K562 (cell line): ENCODE data around the gene CHD3. TPM values are rescaled to one million over a fixed set of nuclear protein-coding genes. Genes with fewer than 3 reads are reported as not detected.

Experiments
- ATF7 ChIP-seq: fragments of 450-650 bp; IDR thresholded peaks from 2 replicates; pipeline ENCODE4 v1.7.1; 2014; ENCODE audit warnings: mild to moderate bottlenecking, moderate library complexity
- BHLHE40 ChIP-seq: IDR thresholded peaks from 2 replicates; pipeline ENCODE4 v1.6.1; 2011; ENCODE audit warnings: low read length, improper control_type of control experiment
- CCAR2 ChIP-seq: fragments of 200-400 bp; formaldehyde crosslinking; IDR thresholded peaks from 2 replicates; pipeline ENCODE4 v1.6.1; 2017; ENCODE audit warnings: mild to moderate bottlenecking, low read depth, low read length
- EP300 ChIP-seq: IDR thresholded peaks from 2 replicates; pipeline ENCODE4 v1.6.1; 2012; ENCODE audit warnings: low read length, improper control_type of control experiment
- ESRRA ChIP-seq: fragments of 450-650 bp; IDR thresholded peaks from 2 replicates; pipeline ENCODE4 v1.6.1; 2014; ENCODE audit warnings: low read depth, mild to moderate bottlenecking, moderate library complexity, borderline replicate concordance
- FOXA3 ChIP-seq, 2 experiments: fragments of 450-650 bp in 1 of 2; sonication (generic) in 1 of 2; formaldehyde crosslinking; IDR thresholded peaks in 1 of 2; conservative IDR thresholded peaks in 1 of 2; 2 replicates each; pipeline versions ENCODE4 v1.4.0 to v1.8.0; 2020 to 2022; ENCODE audit warnings: mild to moderate bottlenecking in 2 of 2, missing genetic modification reagents in 1 of 2
- GTF2F1 ChIP-seq: IDR thresholded peaks from 2 replicates; pipeline ENCODE4 v1.6.1; 2011; ENCODE audit warnings: low read depth, low read length, improper control_type of control experiment
- HCFC1 ChIP-seq: IDR thresholded peaks from 2 replicates; pipeline ENCODE4 v1.6.1; 2012; ENCODE audit warnings: low read depth, low read length, improper control_type of control experiment
- KAT2B ChIP-seq: IDR thresholded peaks from one replicate; pipeline ENCODE4 v1.6.1; 2012; ENCODE audit warnings: low read depth, mild to moderate bottlenecking, control low read depth, inconsistent platforms, low read length, moderate library complexity
- MCM5 ChIP-seq: fragments of 450-650 bp; IDR thresholded peaks from 2 replicates; pipeline ENCODE4 v1.6.1; 2016; ENCODE audit warnings: low read depth
- OTX1 ChIP-seq: fragments of 450-650 bp; formaldehyde crosslinking; IDR thresholded peaks from 2 replicates; pipeline ENCODE4 v1.4.0; 2022; ENCODE audit warnings: mild to moderate bottlenecking
- PCBP1 ChIP-seq: fragments of 200-400 bp; formaldehyde crosslinking; IDR thresholded peaks from 2 replicates; pipeline ENCODE4 v1.6.1; 2018; ENCODE audit warnings: mild to moderate bottlenecking, low read depth, low read length; ENCODE audit not compliant: poor library complexity, severe bottlenecking
- POLR2G ChIP-seq: fragments of 200-400 bp; formaldehyde crosslinking; IDR thresholded peaks from 2 replicates; pipeline ENCODE4 v1.6.1; 2017; ENCODE audit warnings: low read depth, mild to moderate bottlenecking, antibody characterized with exemption, low read length, moderate library complexity
- POU5F1 ChIP-seq: fragments of 150-350 bp; IDR thresholded peaks from 2 replicates; pipeline ENCODE4 v1.6.1; 2014; ENCODE audit warnings: borderline replicate concordance, low read length, low read depth, mild to moderate bottlenecking; ENCODE audit not compliant: partially characterized antibody
- RAD51 ChIP-seq: fragments of 450-650 bp; IDR thresholded peaks from 2 replicates; pipeline ENCODE4 v1.7.1; 2016; ENCODE audit warnings: low read depth, mild to moderate bottlenecking, borderline replicate concordance
- RCOR1 ChIP-seq, 2 experiments: IDR thresholded peaks; 2 replicates each; pipeline ENCODE4 v1.6.1; 2012; ENCODE audit warnings: low read depth in 2 of 2, low read length in 2 of 2, borderline replicate concordance in 1 of 2, improper control_type of control experiment in 1 of 2
- SIN3B ChIP-seq: fragments of 450-650 bp; IDR thresholded peaks from 2 replicates; pipeline ENCODE4 v1.6.1; 2017; ENCODE audit warnings: low read depth, mild to moderate bottlenecking, moderate library complexity
- TEAD4 ChIP-seq, 2 experiments: sonication (generic) in 1 of 2; formaldehyde crosslinking in 1 of 2; IDR thresholded peaks; 2 replicates each; pipeline versions ENCODE4 v1.6.1 to v1.8.0; 2012 to 2022; ENCODE audit warnings: borderline replicate concordance in 1 of 2, inconsistent platforms in 1 of 2, low read length in 1 of 2, mild to moderate bottlenecking in 1 of 2, missing genetic modification reagents in 1 of 2
- ZNF583 ChIP-seq: fragments of 250-450 bp; sonication (Bioruptor Pico); IDR thresholded peaks from 2 replicates; pipeline ENCODE4 v1.4.0; 2020
- polyA plus RNA-seq, 8 experiments: library from polyadenylated mRNA; depleted of rRNA in 4 of 8; stranded (reverse) in 5 of 8; unstranded in 3 of 8; fragments of >200 nt; fragmentation: Nextera tagmentation in 2 of 8; fragmentation: Illumina TruSeq in 1 of 8; extraction: Ambion mirVana in 2 of 8; extraction: Trizol in 1 of 8; gene quantifications; 2 replicates each; pipeline versions ENCODE4 v1.2.1 to v1.2.3, GENCODE V29; 2011 to 2014; ENCODE audit warnings: inconsistent platforms in 1 of 8, missing spikeins in 1 of 8
- total RNA-seq, 7 experiments: library from RNA; depleted of rRNA in 6 of 7; stranded (reverse); fragments of >200 nt in 6 of 7; fragmentation: Illumina TruSeq in 2 of 7; extraction: Trizol in 2 of 7; gene quantifications; 2 replicates each; pipeline versions ENCODE4 v1.2.1 to v1.2.3, GENCODE V29; 2011 to 2021; ENCODE audit warnings: low replicate concordance in 1 of 7
- TF ChIP-seq, protein P1 (sequence below): fragments of 450-650 bp; IDR thresholded peaks from 2 replicates; pipeline ENCODE4 v1.6.1; 2016; ENCODE audit warnings: antibody characterized with exemption
- TF ChIP-seq, protein P2 (sequence below): sonication (generic); formaldehyde crosslinking; IDR thresholded peaks from 2 replicates; pipeline ENCODE4 v1.8.0; 2022; ENCODE audit warnings: mild to moderate bottlenecking, missing genetic modification reagents
- TF ChIP-seq, protein P3 (sequence below), 2 experiments: fragments of 450-650 bp; IDR thresholded peaks; 2 replicates each; pipeline ENCODE4 v1.6.1; 2016
- TF ChIP-seq, protein P4 (sequence below): fragments of 250-450 bp; sonication (Bioruptor Pico); IDR thresholded peaks from 2 replicates; pipeline ENCODE4 v1.4.0; 2020

The CHD3 gene
- total and polyA plus RNA-seq, 9 of the 15 experiments (the other 6 are each of a cell fraction or from before 2014, with no cell fraction given), result 0.39 to 38.2 (median 21.2) TPM

DNA sequence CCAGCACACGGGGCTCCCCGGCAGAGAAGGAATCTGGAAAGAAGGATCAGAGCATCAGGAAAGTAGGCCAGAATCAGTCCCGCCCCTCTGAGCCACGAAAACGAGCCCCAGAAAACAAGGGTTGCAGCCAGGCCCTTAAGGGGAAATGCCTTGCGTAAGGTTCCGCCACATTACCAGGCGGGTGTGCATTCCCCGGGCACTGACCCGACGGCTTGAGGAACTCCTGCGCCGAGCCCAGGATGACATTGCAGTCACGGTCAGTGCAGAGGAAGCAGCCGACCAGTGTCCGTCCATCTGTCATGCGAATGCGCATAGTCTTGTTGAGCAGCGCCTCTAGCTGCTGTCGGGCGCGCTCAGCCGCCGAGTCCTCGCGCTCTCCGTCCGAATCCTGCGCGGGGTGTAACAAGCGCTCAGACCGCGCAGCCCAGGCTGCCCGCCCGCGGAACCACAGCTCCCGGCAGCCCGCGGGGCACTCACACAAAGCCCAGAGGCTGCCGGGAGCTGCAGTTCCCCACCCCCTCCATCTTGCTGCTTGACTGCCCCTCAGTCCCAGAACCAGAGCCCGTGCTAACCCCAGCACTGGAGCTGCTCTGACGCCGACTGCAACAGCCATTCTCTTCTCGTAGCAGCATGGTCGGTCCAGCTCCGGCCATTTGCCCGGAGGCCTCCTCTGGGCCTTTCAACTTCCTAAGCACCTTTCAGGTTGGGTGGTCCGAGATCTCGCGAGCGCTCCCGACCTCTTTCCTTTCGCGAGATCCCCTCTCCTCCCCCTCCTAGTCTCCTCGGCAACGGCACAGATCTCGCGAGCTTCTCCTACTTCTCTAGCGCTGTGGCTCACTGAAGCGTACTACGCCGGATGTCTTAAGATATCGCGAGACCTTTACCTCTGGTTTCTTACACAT lies 31.5 kb upstream of the CHD3 start, which contains the start of gene NAA38 (continued):
- TF ChIP-seq, protein P1, sequence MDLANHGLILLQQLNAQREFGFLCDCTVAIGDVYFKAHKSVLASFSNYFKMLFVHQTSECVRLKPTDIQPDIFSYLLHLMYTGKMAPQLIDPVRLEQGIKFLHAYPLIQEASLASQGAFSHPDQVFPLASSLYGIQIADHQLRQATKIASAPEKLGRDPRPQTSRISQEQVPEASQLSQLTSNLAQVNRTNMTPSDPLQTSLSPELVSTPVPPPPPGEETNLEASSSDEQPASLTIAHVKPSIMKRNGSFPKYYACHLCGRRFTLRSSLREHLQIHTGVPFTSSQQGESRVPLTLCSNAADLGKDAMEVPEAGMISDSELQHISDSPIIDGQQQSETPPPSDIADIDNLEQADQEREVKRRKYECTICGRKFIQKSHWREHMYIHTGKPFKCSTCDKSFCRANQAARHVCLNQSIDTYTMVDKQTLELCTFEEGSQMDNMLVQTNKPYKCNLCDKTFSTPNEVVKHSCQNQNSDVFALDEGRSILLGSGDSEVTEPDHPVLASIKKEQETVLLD, result peak; percentile 54; the same call in 1 of the 2 replicates
- no peak for TF ChIP-seq ZNF583
- no peak for TF ChIP-seq EP300
- TF ChIP-seq OTX1 (CRISPR knock-in tag), result no peak
- peak in 1 of 2 experiments; percentile 47; a peak in 1 of 4 replicates for TF ChIP-seq RCOR1 (IDR thresholded peaks at IDR 0.05; ENCODE audit: borderline replicate concordance in 1 of 2, low read depth in 2 of 2, low read length in 2 of 2)
- TF ChIP-seq HCFC1, result peak; percentile 95
- TF ChIP-seq RAD51, result no peak
- TF ChIP-seq, protein P2, sequence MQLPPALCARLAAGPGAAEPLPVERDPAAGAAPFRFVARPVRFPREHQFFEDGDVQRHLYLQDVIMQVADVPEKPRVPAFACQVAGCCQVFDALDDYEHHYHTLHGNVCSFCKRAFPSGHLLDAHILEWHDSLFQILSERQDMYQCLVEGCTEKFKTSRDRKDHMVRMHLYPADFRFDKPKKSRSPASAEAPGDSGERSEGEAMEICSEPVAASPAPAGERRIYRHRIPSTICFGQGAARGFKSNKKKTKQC (CRISPR knock-in tag), result peak; percentile 85; the same call in 1 of the 2 replicates
- TF ChIP-seq GTF2F1, result no peak
- TF ChIP-seq CCAR2, result no peak
- TF ChIP-seq TEAD4 (IDR thresholded peaks at IDR 0.05; ENCODE audit: low read length), result peak; percentile 20; the same call in 1 of the 2 replicates
- TF ChIP-seq TEAD4 (CRISPR knock-in tag; IDR thresholded peaks at IDR 0.05; ENCODE audit: borderline replicate concordance), result no peak
- TF ChIP-seq FOXA3 (CRISPR knock-in tag; conservative IDR thresholded peaks at IDR 0.05 in 1 of 2, IDR thresholded peaks at IDR 0.05 in 1 of 2), result peak in 1 of 2 experiments; percentile 88; a peak in 2 of 4 replicates
- 0 out of 2 replicates have a peak, but pooled peaks have one; percentile 17 for TF ChIP-seq SIN3B
- TF ChIP-seq POU5F1, result peak; percentile 68
- peak; percentile 80; the same call in 1 of the 2 replicates for TF ChIP-seq ESRRA
- TF ChIP-seq, protein P3, sequence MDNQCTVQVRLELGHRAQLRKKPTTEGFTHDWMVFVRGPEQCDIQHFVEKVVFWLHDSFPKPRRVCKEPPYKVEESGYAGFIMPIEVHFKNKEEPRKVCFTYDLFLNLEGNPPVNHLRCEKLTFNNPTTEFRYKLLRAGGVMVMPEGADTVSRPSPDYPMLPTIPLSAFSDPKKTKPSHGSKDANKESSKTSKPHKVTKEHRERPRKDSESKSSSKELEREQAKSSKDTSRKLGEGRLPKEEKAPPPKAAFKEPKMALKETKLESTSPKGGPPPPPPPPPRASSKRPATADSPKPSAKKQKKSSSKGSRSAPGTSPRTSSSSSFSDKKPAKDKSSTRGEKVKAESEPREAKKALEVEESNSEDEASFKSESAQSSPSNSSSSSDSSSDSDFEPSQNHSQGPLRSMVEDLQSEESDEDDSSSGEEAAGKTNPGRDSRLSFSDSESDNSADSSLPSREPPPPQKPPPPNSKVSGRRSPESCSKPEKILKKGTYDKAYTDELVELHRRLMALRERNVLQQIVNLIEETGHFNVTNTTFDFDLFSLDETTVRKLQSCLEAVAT (IDR thresholded peaks at IDR 0.05), result 0 out of 4 replicates have a peak, but pooled peaks of 1 of the 2 experiments have one; percentile 22
- peak; percentile 28 for TF ChIP-seq KAT2B
- peak; percentile 85 for TF ChIP-seq BHLHE40
- TF ChIP-seq, protein P4, sequence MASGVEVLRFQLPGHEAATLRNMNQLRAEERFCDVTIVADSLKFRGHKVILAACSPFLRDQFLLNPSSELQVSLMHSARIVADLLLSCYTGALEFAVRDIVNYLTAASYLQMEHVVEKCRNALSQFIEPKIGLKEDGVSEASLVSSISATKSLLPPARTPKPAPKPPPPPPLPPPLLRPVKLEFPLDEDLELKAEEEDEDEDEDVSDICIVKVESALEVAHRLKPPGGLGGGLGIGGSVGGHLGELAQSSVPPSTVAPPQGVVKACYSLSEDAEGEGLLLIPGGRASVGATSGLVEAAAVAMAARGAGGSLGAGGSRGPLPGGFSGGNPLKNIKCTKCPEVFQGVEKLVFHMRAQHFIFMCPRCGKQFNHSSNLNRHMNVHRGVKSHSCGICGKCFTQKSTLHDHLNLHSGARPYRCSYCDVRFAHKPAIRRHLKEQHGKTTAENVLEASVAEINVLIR (CRISPR knock-in tag), result no peak
- TF ChIP-seq PCBP1, result no peak
- no peak for TF ChIP-seq MCM5
- peak; percentile 41 for TF ChIP-seq ATF7
- peak; percentile 94 for TF ChIP-seq POLR2G
